Activated T-cell treated with anti-CD3 and anti-CD28 coated beads for 4 hours (primary cell): ENCODE data around the gene ARSG.
A peak's percentile ranks its signal among the peaks of the same experiment; 100 is the strongest.

ENCODE experiments used
- DNase-seq: peaks from one replicate; pipeline ENCODE4 v3.0.0-alpha.2; 2020

The ARSG gene

GRCh38 chr17:68379692-68380677, 88.7 kb downstream of the ARSG start:
- DNase-seq, result no peak

DNA sequence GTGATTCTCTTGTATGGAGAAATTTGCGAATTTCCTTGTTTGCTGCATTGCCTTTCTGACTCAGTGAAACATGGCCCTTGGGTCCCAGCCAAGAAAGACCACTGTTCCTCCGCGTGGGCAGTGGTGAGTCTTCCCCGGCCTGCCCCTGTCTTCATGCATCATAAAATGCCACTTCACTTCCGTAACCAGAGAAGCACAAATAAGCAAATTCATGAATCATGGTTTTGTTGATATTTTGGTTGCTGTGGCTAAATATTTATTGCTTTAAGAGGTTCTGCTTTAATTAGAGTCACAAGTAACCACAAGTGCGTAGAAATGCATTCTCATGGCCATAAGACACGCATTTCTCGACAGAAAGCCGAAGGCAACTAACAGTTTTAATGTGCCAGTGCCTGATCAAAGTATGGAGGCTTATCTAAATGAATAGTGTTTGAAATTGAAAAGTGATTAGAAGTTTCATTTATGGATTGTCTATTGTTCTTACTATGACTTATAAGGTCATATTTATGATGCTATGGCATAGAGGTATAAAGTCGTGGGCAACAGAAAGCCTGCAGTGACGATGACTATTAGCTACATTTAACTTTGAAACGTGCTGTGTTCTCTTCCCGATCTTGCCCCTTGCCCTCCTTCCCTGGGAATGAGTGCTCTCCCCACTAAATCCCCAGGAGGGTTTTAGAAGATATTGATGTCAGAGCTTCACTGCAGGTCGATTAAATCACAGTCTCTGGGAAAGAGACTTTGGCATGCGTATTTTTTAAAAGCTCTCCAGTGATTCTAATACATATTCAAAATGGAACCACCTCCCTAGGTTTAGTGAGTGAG, 90.0 kb downstream of the ARSG start:
- DNase-seq, result no peak

DNA sequence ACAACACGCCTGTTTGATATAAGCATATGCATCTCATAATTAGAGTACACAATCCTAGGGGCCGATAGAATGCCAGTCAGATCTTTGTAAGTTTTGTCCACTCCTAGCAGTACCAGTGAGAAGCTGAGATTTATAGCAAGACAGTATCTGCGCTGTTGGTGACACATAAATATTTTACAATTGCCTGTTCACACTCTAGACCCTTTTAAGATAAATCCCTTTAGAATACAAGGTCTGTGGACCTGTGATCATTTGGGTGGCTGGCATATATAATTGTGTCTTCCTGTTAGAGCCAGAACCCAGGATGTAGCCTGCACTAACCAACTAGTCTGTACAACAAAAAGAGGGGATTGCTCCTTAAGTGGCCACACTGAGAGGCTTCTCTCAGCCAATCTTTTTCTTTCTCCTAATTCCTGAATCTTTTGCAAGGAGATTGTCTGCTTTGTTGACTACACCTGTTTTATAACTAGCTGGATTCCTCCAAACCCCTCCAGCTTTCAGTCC, 91.3 kb downstream of the ARSG start:
- DNase-seq, result no peak

GRCh38 chr17:68383120-68383442, 91.8 kb downstream of the ARSG start:
- no peak for DNase-seq

DNA sequence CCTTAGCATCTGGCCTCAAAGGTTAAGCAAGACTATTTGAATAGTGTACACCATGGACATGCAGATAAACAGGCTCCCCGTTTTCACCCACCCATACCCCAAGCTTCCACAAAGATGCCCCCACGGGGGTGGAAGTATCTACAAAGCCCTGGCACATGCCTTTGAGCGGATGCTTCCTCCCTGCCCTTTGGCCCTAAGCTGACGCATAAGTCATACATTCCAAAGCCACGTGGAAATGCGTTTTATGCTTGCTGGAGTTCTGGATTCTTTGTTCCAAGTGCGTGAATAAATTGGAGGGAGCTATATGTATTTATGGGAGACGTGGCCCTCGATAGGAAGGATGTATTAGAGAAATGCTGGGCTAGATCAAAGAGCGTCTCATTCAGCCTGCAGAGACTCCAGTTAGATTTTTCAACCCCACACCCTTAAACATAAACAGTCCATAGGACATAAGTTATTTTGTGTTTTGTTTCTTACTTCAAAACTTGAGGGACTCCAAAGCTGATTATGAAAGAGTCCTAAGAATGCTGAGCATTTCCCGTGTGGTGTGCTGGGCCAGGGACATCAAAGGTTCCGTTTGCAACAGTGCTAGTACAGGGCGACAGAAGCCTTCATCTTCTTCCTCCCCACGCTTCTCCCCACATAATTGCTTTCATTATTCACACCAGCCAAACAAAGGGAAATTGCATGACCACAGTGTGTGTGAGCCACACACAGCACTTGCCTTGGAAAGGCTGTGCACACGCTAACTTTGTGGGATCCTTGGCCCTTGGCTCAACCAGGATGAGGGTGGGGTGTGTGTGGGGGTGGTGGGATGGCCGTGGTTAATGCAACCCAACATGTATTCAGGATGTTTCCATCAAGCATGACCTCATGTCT, 92.4 kb downstream of the ARSG start:
- peak; percentile 4 for DNase-seq

DNA sequence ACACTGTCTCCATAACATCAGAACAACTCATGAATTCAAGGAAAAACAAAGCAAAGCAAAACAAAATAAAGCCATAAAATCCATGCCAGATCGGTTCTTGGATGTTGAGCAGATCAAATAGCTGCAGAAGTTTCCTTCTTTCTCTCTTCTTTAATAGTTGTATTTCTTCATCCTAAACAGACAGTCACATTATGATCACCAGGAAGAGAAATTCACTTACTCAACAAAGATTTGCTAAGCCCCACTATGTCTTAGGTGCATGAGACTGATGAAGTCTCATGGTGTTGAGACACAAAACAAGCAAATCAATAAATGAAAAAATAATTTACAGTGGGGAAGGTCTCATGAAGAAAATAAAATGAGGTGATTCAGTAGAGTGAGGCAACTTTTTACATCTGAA, 93.2 kb downstream of the ARSG start:
- no peak for DNase-seq

DNA sequence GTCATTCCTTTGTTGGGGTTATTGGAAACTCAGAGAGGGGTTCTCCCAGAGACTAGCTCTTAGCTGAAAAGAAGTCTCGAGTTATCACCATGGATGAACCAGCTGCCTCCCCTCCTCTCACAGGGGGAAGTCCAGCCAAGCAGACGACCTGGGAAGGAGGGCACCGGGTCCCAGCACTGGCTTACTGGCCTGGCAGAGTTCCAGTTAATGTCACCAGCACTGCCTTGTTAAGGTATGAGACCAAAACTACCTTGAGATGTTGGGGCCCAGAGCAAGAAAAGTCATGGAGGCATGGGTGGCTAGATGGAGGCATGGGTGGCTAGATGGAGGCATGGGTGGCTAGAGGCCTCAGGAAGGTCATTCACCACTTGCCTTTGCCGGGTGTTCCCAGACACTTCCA, 93.6 kb downstream of the ARSG start:
- no peak for DNase-seq

GRCh38 chr17:68385490-68386215, 94.4 kb downstream of the ARSG start:
- no peak for DNase-seq

DNA sequence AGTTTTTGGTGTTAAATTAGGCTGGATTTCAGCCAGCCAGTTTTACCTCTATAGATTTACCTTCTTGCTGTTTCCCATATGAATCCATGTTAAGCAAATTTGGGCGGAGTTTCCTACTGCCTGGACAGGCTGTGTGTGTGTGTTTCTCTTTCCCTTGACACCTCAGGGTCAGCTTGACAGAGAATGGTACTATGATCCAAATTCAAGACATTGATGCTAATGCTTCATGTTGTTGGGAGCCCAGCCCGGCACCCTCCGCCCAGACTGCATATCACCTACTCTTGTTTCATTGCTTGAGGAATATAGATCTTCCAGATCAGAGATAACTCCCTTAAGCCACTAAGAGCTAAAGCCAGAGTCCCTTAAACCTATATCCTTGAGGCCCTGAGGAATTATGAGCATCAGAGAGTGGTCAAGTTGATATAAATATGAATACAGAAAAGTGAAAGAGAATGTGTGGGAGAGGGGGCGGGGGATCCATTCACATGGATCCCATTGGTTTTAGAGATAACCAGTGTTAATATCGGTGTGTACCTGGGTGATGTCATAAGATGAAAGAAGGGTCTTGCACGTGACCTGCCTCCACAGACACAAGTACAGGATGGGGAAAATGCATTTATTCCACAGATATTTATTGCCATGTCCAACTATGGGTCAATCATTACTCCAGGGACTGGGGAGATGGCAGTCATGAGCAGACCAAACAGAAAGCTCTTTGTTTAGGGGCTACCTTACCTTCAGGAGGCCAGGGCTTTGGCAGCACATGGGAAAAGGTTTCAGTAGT, 96.3 kb downstream of the ARSG start:
- no peak for DNase-seq

GRCh38 chr17:68389041-68389440, 97.7 kb downstream of the ARSG start:
- no peak for DNase-seq

GRCh38 chr17:68390888-68391545, 99.7 kb downstream of the ARSG start:
- DNase-seq, result no peak

DNA sequence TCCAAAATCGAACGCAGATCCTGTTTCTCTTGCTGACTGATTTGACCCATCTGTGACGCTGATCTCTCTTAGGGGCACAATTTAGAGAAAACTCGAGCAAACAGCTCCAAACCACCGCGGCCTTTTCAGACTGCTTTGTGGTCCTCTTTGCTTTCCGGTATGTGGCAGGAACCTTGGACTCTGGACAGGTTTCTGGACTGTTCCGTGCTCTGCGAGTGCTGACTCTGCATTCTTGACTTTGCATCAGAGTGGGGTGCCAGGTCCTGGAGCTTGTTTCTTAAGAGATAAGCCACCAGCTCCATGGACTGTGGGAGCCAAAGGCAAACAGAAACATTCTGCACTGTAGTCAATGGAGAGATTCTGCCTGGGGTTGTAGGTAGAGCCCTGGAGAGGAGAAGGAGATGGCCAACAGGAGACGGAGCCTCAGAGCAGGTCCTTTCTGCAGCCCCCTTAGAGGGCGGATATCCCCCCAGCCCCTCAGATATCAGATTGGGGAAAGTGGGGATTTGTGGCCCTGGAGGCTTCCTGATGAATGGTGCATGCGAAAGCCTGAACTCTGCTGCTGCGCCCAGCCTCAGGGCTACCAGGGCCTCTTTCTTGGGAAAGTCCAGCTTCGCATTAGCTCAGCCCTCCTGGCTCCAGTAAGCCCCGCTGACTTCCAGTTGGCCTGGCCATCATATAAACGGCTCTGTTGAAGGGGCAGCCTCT, 100.4 kb downstream of the ARSG start:
- no peak for DNase-seq

- no peak for DNase-seq
Measured at GRCh38 chr17:68394608-68395331, 103.5 kb downstream of the ARSG start.

- no peak for DNase-seq
Measured at GRCh38 chr17:68396226-68397107, 105.2 kb downstream of the ARSG start.

GRCh38 chr17:68397108-68397536, 105.8 kb downstream of the ARSG start:
- no peak for DNase-seq

DNA sequence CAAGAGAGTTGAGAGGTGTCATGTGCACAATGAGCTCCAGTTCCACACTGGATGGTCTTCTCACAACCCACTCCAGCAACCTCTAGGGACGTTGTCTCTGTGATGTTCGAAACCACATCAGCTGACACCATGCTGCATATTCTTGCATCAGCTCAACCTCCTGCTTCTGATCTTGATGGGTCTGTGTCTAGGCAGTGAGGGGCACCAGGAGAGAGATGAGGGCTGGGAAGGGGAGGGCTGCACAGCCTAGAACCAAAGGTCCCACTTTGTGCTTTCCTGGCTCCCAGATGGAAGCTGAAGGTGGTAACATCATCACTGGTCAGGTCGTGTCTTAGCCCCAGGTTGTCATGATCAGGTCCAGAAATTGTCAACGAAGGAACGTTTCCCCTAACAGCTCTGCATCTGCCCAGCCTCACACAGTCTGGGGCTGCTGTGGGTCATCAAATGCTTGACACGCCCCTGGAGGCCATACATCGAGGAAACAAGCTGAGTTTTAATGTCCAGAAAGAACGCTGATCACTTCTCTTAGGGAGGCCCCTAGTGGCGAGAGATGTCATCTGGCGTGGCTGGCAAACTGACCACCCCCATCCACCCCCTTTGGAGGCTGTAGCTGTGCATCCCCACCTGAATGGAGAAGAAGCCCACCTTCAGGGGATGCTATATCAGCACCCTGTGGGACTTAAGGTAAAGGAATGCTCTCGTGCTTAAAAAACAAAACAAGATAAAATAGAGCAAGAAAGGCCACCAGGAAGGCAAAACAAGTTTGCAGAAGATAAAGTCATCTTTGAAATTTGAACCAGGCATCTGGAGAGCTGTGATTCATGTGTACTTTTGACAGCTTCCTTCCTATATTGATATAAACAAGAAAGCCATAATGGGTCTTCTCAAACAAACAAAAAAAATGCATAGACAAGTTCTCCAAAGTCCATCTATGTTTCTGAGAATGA, 107.7 kb downstream of the ARSG start:
- DNase-seq, result no peak
